GM19468 (cell line): ENCODE results near the gene LPIN3.

ENCODE experiments used
- ATAC-seq: cut with Tn5 transposase; IDR thresholded peaks from one replicate; pipeline ENCODE4 v1.9.1; 2021; ENCODE audit warnings: mild to moderate bottlenecking, moderate library complexity, moderate number of reproducible peaks; ENCODE audit not compliant: unreplicated experiment; ENCODE audit errors: extremely low read depth

The LPIN3 gene

GRCh38 chr20:41348430-41349172 is 8.0 kb downstream of the LPIN3 start:
- ATAC-seq: no peak

DNA sequence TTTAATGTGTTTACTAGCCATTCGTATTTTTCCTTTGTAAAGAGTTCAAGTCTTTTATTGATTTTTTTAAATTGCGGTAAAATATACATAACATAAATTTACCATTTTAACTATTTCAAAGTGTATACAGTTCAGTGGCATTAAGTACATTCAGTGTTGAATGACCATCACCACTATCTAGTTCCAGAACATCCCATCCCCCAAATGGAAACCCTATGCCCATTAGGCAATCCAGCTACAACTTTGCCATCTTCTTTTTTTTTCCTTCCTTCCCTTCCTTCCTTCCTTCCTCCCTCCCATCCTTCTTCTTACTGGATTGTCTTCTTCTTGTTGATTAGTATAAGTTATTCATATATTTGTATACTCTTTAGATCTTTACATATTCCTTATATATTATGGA is 8.6 kb downstream of the LPIN3 start:
- ATAC-seq: no peak

GRCh38 chr20:41349943-41350342 is 9.3 kb downstream of the LPIN3 start:
- ATAC-seq: no peak

DNA sequence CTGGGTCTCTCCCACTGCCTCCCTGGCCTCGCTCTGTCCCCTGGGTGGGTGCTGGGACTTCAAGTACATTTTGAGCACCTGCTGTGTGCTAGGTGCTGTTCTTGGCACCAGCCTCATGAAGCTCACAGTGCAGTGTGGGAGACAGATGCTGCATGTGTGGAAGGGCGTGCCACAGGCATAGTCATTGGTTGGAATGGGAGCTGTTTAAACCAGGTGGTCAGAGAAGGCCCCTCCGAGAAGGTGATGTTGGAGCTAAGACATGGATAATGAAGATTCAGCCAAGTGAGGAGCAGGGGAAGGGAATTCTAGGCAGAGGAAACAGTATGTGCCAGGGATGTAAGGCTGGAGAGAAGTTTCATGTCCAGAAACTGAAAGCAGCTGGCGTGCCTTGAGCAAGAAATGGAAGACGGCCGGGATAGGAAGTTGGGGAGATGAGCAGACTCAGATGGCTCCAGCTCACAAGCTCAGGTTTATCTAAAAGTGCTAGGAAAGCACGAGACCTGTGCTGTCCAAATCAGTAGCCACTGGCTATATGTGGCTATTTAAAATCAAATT is 9.9 kb downstream of the LPIN3 start:
- no peak for ATAC-seq

DNA sequence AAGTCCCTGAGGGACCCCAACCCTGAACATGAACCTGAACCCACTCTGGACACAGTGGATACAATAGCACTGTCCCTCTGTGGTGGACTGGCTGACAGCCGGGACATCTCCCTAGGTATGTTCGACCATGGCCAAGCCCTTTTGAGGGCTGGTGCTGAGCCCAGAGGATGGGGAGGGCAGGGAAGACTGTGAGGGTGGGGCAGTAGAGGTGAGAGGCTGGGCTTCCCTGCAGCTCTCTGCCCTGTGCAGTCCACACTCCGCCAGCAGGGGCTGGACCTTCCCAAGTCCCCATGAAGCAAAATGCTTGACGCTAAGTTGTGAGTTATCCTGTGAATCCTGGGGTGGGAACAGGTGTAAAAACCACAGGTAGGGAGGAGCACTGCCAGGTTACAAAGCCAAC is 11.5 kb downstream of the LPIN3 start:
- no peak for ATAC-seq

- ATAC-seq: no peak
Observed at GRCh38 chr20:41352666-41353065, 12.0 kb downstream of the LPIN3 start.

- no peak for ATAC-seq
Observed at GRCh38 chr20:41353530-41353929, 12.9 kb downstream of the LPIN3 start.

GRCh38 chr20:41355192-41355591 is 14.6 kb downstream of the LPIN3 start:
- no peak for ATAC-seq

DNA sequence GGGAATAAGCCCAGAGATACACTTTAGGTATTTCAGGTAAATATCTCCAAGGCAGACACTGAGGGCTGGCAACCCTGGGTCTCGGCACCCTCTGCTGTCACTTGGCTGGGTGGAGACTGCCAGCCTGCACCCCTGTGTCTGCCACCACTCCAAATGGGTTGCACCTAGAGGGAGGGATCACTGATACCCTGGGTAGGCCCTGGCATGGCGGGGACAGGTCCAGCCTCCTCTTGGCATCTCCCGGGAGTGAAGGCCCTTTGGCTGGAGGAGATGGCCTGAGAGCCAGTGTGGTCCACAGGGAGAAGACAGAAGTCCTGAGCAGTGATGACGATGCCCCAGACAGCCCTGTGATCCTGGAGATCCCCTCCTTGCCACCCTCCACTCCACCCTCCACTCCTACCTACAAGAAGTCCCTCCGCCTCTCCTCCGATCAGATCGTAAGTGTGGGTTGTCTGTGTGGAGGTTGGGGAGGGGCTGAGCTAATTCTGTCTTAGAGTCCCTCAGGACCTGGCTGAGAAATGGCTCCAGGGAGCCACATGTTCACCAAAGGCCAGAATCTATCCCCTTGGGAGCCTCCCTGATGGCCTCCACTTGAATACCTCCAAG is 15.1 kb downstream of the LPIN3 start:
- ATAC-seq: no peak

DNA sequence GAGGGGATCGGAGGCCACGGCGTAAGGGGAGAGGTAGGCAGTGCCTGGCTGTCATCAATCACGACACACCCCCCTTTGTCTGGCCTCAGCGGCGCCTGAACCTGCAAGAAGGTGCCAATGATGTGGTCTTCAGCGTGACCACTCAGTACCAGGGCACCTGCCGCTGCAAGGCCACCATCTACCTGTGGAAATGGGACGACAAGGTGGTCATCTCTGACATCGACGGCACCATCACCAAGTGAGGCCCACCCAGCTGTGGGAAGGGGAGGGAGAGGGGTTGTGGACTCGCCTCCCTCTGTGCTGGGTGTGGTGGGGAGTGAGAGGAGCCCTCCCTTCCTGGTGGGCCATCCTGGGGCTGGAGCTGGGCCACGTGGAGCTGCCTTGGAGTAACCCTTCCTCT is 16.3 kb downstream of the LPIN3 start:
- no peak for ATAC-seq

DNA sequence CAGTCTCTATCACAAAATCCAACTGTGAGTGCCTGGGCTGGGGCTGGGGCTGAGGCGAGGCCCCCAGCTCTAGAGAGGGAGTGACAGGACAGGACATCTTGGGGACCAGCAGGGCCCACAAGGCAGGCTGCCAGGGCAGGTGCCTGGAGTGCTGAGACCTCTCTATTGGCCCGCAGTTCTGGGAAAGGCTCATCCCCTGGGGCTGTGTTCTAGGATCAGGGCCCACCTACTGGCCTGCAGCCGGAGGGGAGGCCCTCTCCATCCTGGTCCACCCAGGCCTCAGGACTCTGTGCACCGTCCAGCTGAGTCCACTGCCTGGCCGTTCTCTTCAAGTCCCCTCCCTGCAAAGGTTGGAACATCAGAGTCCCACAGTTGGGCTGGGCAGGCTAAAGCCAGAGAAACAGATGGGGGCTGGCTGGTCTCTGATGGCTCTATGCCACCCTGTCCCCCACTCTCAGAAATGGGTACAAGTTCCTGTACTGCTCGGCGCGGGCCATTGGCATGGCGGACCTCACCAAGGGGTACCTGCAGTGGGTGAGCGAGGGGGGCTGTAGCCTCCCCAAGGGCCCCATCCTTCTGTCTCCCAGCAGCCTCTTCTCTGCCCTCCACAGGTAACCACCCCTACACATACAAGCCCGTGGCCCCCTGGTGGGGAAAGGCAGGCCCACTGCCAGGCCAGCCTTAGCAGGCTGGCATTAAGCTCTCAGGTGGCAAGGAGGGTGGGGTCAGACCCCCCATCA is 17.0 kb downstream of the LPIN3 start:
- ATAC-seq: no peak

- no peak for ATAC-seq
Observed at GRCh38 chr20:41358230-41358629, 17.6 kb downstream of the LPIN3 start.

DNA sequence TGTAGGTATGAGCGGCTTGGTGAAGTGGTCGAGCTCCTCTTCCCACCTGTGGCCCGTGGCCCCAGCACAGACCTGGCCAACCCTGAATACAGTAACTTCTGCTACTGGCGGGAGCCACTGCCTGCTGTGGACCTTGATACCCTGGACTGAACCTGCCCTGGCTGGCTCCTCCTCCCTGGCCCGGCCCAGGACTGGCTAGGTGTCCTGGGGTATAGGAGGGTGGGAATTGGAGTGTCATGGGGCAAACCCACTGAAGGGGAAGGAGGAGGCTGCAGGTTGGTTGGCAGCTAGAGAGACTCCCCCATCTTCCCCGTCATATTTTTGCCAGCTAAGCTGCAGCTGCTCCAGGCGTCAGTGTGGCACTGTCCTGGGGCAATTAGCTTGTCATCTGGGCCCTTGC is 18.1 kb downstream of the LPIN3 start:
- no peak for ATAC-seq

GRCh38 chr20:41359541-41360011 is 19.0 kb downstream of the LPIN3 start:
- no peak for ATAC-seq

GRCh38 chr20:41360831-41361756 is 20.5 kb downstream of the LPIN3 start:
- ATAC-seq: no peak

DNA sequence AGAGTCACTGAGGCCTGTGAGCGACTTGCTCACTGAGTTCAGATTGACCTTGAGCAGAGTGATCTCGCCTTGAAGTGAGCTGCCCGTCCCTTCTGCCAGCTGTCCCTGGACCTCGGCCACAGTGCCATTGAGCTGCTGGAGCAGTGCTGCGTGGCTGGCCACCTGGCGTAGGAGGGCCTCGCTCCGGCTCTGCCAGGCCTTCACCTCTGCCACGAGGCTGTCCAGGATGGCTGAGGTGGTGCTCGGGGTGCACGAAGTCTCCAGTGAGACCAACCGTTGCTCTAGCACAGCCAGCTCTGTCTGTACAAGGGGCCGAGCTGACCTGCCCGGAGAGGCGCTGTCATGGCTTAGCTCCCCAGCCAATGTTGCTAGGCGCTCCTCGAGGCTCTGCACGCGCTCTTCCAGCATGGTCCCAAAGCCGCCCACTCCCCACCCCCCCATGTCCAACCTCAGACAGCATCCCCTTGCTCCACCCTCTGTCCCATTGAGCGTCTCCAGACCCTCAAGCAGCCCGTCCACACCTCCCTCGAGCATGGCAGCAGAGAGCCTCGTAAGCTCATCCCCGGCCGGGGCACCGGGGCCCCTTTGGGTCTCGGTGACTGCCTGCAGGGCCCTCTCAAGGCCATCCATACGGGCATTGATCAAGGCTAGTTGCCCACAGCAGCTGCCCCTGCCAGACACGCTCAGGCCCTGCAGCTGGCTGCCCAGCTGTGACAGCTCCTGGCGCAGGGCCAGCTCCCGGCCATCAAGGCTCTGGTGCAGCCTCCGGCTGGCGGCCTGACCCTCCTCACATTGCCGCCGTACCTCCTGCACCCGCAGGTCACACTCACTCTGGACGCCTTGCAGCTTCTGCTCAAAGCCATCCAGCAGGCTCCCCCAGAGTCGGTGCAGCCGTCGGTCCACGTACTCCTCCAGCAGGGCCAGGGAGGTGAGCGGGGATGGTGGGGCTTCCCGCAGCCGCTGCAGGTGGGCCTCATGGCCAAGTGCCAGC is 21.4 kb downstream of the LPIN3 start:
- ATAC-seq: no peak

- ATAC-seq: no peak
Observed at GRCh38 chr20:41362748-41363140, 22.1 kb downstream of the LPIN3 start.

DNA sequence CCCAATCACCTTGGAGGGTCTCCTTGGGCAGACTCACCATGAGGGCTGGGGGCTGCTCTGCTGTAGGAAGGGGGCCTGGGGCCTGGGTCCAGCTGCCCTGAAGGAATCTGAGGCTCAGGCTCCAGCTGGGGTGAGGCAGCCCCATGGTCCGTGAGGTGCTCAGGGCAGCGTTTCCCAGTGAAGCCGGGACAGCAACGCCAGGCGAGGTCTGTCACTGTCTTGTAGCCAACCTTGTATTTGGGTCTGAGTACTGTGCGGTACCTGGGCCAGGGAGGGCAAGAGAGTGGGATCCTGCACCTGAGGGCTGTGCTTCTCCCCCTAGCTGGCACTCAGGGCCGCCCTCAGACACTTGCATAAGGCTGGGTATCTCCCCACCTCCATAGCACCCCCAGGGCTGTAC is 23.0 kb downstream of the LPIN3 start:
- no peak for ATAC-seq
